ENCODE measurements around the gene EPB42.
"Not testable (repeated sequence)": the region's sequence is repeated elsewhere in the genome, so short reads cannot be mapped to it uniquely, and the experiment has no call there.

Gene EPB42

DNA sequence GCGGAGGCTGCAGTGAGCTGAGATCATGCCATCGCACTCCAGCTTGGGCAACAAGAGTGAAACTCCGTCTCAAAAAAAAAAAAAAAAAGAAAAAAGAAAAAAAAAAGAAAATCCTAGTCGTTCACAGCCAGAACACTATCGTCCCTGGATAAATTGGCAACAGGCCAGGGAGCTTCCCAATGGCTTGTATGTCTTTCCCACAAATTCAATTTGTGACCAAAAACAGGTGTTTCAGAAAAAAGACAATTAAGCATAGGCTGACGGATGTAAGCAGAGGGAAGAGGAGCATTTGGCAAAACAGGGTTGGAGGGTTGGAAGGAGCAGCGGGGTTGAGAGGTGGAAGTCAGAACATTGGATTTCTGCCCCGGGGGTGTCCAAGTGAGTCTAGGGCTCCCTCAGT, 8.5 kb downstream of the EPB42 start:
- no peak for DNase-seq (ENCODE audit: low read depth)

DNA sequence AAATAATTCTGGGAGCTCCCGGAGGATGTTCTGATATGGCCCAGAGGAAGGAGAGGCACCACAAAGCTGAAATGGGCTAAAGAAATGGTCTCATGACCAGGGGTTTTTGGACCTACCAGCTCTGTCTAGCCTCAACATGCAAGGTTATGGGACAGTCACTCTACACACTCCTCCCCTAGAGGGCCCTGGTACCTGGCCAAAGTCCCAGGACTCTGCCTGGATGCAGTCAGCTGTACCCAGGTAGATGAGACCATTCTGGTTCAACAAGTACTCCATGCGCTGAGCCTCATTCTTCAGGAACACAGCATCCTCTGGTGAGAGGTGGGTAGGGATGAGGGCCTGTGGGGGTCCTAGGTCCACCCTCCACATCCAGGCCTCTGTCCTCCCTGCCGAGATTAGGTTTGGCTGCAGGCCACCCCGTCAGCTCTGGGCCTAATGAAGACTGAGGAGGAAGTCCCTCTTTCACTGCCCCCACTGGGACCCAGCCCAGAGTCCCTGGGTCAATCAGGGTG, 9.5 kb downstream of the EPB42 start:
- DNase-seq (ENCODE audit: low read depth) = no peak

DNA sequence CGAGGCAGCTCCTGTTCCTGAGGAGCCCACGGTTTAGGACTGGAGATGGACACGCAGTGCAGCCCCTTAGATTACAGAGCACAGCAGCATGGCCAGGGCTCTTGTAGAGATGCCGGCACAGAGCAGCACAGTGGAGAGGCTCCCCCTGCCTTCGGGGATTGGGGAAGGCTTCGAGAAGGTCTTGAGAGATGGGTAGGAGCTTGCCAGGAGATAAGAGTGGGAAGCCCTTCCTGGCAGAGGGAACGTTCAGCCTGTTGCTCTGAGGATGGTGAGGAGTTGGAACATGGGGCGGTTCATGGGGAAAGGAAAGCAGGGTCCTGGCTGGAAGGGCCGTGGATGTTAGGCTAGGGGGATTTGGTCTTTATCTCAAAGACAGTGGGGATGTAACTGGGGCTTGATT, 10.0 kb downstream of the EPB42 start:
- DNase-seq (ENCODE audit: low read depth) = no peak

DNA sequence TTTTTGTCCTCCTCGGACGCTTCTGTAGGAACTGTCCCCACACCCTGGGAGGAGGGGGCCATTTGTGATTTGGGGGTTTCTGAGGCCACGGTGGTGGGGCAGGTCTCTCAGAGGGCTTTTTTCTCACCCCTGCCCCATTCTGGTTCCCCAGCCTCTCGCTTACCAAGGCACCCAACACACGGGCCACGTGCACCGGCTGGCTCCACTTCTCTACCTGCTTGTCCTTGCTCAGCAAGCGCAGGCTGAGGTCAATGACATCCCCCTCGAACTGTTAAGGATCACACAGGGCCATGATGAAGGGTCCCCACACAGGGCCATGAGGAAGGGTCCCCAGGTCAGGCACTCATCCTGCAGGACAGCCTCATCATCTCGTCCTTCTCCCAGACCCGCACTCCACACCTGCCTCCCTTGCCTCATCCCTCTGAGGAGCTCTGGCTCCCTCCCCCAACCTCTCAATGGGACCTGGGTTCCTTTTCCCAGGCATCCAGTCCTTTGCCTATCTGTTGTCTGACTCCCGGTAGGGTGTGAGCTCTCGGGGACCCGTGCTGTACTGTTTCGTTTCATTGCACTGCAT, 10.6 kb downstream of the EPB42 start:
- no peak for DNase-seq (ENCODE audit: low read depth)

DNA sequence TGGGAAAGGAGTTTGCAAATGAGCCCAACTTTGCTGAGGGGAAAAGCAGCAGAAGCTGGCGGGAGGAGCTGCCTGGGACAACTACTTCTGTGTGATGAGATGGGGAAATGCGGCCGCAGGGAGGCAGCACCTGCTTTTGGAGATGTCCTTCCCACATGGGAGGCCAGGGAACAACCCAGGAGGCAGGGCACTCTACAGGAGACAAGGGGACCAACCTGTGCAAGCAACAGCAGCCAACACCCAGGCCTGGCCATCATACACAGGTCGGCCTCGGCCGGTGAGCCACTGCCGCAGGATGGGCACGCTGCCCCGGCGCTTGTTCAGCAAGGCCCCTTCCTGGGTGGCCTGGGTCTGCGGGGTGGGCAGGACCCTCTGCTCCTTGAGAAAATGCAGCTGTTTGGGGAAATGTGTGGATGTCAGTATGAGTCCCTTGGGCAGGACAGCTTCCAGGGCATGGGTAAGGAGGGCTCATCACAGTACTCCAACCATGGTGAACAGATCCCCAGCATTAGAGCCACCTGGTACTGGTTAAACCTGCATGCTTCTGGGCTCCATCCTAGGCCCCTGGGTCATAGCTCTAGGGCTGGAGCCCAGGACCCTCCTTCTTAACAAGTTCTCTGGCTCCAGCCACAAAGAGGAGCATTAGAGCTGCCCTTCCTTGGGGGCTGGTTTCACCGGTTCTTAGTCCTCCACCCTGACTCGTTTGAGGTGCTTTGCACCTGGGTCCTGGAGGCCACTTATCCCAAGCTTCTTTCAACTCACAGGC, 11.6 kb downstream of the EPB42 start:
- DNase-seq (ENCODE audit: low read depth) = no peak

DNA sequence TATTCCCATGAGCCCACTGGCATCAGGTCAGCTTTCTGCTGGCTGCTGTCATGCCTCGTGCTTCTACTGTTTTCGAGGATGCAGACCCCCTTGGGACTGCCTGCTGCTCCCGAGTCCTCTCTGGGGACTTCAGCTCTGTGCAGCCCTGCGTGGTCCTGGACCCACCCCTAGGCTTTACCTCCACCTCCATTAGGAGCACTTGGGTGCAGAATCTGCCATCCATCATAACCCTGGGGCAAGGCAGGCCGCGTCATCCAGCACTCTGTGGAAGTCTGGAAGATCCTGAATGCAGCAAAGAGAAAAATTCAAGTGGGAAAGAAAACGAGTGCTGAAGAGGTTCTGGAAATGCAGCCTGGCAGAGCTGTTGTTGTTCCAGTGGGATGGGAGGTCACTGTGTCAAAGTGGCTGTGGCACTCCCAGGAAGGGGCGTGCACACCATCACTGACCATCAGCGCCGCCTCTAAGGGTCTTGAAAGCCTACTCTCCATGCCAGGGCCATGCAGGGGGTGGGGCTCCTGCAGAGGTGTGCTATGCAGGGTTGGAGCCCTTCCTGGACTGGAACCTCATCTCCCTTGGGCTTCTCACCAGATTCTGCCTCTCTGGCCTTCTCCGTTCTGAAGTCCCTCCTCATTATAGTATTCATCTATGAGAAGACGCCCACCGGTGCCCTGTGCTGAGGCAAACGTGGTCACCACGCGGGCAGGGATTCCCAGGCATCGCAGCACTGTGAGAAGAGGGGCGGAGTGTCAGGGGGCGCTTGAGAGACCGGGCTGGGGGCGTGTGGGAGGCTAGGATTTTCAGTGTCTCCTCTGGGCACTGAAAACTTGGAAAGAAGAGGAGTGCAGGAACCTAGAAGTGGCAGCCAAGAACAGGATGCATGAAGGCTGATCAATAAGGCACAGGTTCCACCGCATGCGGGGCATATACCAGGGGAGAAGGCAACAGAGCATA, 12.5 kb downstream of the EPB42 start:
- DNase-seq (ENCODE audit: low read depth) = no peak

DNA sequence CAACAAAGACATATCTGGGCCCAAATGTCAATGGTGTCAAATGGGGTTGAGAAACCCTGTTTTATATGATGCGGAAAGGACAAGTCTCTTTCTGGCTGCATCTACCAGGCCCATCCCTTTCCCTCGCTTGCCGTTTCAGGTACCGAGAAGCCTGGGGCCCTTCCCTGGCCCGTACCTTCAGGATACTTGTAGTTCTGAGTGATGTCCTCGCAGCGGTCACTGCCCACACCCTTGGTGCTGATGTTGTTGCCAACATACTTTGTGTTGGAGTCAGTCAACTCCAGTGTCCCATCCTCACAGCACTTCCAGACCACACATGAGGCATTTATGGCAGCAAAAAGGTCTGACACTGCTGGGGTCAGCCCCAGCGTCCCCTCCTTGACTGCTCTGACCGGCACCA, 13.8 kb downstream of the EPB42 start:
- no peak for DNase-seq (ENCODE audit: low read depth)

DNA sequence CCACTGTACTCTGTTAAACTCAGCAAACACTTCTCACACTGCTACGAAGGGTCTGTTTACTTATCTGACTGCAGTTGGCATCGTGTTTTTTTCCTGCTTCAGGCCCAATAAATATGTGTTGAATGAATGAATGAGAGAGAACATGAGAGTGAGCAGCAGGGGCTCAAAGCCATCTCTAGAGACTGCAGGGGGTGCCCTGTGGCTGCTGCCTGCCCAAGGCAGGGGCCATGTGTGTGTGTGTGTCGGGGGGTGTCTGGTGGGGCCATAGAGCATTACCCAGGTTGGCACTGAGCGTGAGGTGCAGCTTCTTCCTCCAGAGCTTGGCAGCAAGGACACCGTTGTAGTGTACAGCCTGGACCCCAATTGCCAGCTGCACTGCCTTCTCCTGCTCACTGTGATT, 14.8 kb downstream of the EPB42 start:
- no peak for DNase-seq (ENCODE audit: low read depth)

DNA sequence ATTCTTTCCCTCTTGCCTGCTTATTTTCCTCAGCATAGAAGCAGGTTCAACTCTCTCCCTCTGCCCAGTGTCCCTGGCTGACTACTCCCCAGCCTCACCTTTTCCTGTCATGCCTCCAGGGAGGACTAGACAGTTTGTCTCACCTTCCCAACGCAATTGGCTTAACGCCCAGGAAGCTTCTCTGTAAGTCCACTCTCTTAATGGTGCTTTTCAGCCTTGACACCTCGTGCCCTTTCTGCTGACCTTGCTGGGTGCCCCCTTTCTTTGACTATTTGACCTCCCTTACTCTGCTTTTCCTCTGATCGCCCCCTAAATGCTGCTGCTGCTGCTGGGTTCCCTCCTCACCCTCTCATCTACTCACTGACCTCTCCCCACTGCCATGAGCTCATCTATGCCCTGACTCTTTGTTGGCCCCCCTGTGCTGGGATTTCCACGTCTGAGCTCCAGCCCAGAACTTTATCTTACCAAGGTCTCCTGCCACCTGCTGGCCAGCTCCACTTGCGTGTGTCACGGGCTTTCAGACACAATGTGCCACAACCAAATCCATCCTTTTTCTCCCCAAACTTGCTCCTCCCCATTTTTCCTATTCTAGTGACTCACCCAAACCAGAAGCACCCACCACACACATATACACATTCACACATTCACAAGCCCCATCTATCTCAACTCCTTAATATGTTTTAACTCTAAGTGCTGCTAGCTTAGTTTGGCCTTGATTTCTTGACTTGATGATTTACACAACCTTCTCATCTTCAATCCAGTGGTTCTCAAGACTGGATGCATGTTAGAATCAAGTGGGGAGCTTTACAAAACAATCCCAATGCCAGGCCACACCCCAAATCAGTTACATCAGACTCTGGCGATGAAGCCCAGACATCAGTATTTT, 16.6 kb downstream of the EPB42 start:
- no peak for DNase-seq (ENCODE audit: low read depth)

DNA sequence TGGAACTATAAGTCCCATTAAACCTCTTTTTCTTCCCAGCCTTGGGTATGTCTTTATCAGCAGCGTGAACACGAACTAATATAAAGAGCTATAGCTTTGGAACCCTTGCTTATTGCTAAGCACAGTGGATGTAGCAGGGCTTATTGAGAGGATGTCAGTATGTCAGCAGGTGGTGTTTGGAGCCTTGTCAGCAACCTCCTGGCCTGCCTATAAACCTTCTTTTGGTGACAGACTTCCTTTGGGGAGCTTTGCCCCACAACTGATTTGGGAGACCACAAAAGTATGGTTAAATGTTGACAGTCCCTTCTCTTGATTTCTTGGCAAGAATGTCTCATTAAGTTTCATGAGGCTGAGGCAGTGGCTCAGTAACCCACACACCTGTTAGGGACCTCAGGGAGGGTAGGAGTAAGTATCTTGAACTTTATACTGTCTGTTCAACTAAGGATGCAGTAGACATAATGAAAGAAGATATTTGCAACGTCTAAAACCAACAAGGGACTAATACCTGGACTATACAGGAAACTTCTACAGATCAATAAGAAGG, 20.8 kb downstream of the EPB42 start:
- no peak for DNase-seq (ENCODE audit: low read depth)

DNA sequence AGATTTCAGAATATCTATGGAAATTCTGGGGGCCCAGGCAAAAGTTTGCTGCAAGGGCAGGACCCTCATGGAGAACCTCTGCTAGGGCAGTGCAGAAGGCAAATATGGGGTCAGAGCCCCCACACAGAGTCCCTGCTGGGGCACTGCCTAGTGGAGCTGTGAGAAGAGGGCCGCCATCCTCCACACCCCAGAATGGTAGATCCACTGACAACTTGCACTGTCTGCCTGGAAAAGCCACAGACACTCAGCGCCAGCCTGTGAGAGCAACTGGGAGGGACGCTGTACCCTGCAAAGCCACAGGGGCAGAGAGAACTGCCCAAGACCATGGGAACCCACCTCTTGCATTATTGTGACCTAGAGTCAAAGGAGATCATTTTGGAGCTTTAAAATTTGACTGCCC, 21.8 kb downstream of the EPB42 start:
- DNase-seq (ENCODE audit: low read depth) = no peak

DNA sequence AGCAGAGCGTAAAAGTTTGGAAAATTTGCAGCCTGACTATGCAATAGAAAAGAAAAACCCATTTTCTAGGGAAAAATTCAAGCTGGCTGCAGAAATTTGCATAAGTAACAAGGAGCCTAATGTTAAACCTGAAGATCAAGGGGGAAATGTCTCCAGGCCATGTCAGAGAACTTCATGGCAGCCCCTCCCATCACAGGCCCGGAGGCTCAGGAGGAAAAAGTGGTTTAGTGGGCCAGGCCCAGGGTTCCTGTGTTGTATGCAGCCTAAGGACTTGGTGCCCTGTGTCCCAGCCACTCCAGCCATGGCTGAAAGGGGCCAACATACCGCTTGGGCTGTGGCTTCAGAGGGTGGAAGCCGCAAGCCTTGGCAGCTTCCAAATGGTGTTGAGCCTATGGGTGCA, 22.3 kb downstream of the EPB42 start:
- DNase-seq (ENCODE audit: low read depth) = not testable (repeated sequence)

DNA sequence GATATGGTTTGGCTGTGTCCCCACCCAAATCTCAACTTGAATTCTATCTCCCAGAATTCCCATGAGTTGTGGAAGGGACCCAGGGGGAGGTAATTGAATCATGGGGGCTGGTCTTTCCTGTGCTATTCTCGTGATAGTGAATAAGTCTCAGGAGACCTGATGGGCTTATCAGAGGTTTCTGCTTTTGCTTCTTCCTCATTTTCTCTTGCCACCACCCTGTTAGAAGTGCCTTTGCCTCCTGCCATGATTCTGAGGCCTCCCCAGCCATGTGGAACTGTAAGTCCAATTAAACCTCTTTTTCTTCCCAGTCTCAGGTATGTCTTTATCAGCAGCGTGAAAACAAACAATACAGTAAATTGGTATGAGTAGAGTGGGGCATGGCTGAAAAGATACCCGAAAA, 23.0 kb downstream of the EPB42 start:
- not testable (repeated sequence) for DNase-seq (ENCODE audit: low read depth)

DNA sequence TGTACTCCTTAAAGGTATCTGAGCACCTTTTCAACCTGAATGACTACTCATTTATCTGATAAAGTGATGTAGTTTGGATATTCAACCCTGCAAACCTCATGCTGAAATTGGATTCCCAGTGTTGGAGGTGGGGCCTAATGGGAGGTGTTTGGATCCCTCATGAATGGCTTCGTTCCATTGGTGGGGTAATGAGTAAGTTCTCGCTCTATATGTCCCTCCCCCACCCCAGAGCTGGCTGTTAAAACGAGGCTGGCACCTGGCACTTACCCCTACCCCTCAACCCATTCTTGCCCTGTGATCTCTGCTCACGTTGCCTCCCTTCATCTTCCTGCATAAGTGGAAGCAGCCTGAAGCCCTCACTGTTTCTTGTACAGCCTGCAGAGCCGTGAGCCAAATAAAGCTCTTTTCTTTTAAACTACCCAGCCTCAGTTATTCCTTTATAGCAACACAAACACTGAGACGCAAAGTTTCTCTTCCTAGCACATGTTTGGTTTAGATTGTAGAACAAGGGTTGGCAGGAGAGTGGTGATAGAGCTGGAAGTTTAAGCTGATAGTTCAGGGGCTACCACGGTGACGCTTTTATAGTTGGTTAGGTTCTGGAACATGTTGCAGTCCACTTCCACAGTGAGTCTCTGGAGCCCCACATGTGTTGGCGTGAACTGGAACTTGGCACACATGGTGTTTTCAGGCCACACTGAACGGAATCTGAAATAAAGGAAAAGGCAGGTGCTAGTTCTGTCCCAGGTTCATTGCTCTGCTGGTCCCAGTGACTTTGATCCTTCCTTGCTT, 23.9 kb downstream of the EPB42 start:
- no peak for DNase-seq (ENCODE audit: low read depth)

DNA sequence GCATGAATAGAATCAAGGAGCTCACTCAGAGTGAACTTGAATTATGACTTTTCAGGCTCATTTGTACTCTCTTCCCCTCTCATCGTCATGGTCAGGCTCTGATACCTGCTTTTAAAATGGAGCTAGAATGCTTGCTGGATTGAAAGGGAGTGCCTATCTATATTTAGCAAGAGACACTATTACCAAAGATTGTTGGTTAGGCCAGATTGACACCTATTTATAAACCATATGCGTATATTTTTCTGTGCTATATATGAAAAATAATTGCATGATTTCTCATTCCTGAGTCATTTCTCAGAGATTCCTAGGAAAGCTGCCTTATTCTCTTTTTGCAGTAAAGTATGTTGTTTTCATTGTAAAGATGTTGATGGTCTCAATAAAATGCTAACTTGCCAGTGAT, 26.0 kb downstream of the EPB42 start:
- DNase-seq (ENCODE audit: low read depth) = peak; percentile 41

DNA sequence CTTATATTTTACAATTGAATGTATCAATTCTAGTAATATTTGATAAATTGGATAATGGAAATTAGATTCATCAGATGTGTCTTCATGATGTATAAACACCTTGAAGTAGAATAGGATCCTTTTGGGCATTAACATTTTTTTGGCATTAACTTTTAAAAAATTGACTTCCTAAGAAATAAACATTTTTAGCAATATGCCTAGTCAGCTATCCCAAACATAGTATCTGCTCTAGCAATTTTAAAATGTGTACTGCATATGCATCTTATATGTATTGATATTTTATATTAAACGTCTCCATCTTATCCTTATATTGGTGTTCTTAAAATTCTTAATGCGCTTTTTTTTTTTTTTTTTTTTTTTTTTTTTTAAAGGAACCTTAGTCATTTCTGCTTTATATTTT, 27.1 kb downstream of the EPB42 start:
- DNase-seq (ENCODE audit: low read depth) = no peak

DNA sequence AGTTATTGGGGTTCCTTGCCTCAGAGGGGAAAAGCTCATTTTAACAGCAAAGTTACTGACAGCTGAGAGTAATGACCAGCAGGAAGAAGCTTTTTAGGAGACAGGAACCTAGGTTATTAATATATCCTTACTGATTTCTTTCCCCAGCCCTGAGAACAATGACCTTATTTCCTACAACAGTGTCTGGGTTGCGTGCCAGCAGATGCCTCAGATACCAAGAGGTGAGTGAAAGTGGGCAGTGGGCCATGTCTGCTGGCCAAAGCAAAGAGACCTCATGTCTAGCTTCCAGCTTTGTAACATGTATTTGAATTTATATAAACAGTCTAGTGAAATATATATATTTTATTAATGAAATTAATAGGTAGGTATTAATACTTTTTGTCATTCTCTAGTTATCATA, 30.6 kb downstream of the EPB42 start:
- no peak for DNase-seq (ENCODE audit: low read depth)

DNA sequence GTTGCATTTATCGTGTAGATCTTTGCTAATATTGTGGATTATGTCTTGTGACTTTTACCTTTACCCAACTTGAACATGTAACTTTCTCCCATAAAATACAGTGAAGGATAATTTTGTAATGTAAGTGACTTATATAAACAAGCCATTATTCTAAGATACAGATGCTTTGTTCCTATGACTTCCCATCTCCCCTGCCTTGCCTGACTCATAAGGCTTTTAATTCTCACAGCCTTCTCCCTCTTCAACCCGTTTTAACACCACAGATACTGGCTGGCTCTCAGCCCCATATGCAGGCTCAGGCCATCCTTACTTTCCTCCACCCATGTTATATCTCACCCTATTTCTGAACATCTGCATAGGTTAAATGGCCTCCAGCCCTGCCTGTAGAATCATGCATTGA, 31.5 kb downstream of the EPB42 start:
- DNase-seq (ENCODE audit: low read depth) = no peak

DNA sequence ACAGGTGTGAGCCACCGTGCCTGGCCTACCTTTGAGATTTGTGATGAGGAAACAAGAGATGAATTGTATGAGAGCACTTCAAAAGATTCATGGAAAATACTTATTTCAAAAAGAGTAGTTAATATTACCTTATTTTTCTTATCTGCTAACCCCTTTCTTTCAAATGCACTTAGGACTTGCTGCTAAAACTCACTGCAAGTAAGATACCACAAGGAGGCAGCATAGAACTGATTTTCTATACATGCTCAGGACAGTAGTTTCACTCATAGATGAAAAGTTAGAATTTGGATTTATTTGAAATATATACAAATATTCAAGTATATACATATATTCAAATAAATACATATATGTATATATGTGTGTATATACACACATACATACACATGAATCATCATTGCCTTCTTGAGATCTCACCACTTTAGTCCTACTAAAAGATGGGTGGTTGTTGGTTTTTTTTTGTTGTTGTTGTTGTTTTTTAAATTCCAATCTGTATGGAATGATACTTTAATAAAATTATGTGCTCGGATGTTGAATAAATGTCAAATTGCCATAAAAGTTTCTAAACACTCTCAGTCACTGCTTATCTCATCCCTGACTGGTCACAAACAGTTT, 33.2 kb downstream of the EPB42 start:
- DNase-seq (ENCODE audit: low read depth) = no peak

DNA sequence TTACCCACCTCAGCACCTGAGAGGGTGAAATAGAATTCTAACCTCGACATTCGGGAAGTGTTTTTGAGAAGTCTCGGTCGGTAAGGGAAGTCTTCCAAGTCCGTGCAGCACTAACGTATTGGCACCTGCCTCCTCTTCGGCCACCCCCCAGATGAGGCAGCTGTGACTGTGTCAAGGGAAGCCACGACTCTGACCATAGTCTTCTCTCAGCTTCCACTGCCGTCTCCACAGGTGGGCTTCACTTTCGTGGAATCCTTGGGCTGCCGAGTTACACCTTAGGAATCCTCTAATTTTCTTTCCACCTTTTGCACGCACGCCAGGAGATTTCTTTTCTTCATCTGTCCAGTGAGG, 34.8 kb downstream of the EPB42 start:
- no peak for DNase-seq (ENCODE audit: low read depth)
